HUES64 (cell line): ENCODE results near the gene CDH23.

ENCODE experiments used
- H3K27ac ChIP-seq: 2 replicates; pipeline ENCODE4 v1.7.0; 2013; ENCODE audit warnings: low read depth, low read length, inconsistent platforms
- H3K27me3 ChIP-seq: 2 replicates; pipeline ENCODE4 v1.6.1; 2013; ENCODE audit warnings: mild to moderate bottlenecking, low read length; ENCODE audit not compliant: insufficient read depth
- H3K36me3 ChIP-seq: 2 replicates; pipeline ENCODE4 v1.6.1; 2013; ENCODE audit warnings: mild to moderate bottlenecking, low read length; ENCODE audit not compliant: insufficient read depth
- H3K4me1 ChIP-seq: 2 replicates; pipeline ENCODE4 v1.6.1; 2013; ENCODE audit warnings: mild to moderate bottlenecking, low read length, moderate library complexity; ENCODE audit not compliant: insufficient read depth
- H3K4me3 ChIP-seq: 2 replicates; pipeline ENCODE4 v1.5.1; 2013; ENCODE audit warnings: mild to moderate bottlenecking, low read length, moderate library complexity
- H3K9ac ChIP-seq: 2 replicates; pipeline ENCODE4 v1.6.1; 2013; ENCODE audit warnings: mild to moderate bottlenecking, low read depth, low read length
- H3K9me3 ChIP-seq: 2 replicates; pipeline ENCODE4 v1.6.1; 2013; ENCODE audit warnings: low read depth, low read length; ENCODE audit not compliant: insufficient read depth
- WGBS: fragments of 150-250, 120-280 bp; methylation state at CpG from one replicate; pipeline ENCODE4 v1.1.7; 2013; ENCODE audit warnings: missing lambda C conversion rate; 5-methylcytosine and 5-hydroxymethylcytosine counted together

The CDH23 gene

DNA sequence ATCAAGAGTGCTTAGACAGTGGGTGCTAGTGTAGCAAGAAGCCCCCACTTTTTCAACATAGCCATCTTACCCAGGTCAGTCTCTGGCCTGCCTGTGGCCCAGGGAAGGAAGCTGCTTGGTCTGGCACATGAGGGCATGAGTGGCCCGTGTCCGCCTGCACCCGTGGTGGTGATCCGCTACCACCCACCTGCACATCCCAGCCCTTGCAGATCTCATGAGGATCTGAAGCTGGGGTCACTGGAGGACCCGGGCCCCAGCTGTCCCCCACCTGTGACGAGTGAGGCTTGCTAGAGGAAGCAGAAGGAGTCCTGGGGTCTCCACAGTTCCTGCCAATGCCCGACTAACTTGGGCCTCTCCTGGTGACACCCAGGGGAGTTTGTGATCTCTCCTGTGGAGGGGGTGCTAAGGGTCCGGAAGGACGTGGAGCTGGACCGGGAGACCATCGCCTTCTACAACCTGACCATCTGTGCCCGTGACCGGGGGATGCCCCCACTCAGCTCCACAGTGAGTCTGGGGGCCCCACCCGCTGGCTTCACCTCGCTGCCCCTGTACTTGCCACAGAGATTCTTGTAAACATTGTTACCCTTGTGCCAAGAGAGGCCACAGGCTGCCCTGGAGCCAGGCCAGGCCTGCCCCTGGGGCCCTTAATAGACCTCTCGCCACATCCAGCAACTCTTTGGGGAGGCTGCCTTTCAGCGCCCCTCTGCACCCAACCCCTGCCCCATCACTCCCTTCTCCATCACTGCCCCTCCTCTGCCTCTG, 387.4 kb downstream of the CDH23 start:
- no peaks in the 10 kb centered on the region for H3K36me3 ChIP-seq
- WGBS: 90% methylated on average over 17 of the region's 17 CpGs
- H3K27me3 ChIP-seq: no peaks in the 10 kb centered on the region

DNA sequence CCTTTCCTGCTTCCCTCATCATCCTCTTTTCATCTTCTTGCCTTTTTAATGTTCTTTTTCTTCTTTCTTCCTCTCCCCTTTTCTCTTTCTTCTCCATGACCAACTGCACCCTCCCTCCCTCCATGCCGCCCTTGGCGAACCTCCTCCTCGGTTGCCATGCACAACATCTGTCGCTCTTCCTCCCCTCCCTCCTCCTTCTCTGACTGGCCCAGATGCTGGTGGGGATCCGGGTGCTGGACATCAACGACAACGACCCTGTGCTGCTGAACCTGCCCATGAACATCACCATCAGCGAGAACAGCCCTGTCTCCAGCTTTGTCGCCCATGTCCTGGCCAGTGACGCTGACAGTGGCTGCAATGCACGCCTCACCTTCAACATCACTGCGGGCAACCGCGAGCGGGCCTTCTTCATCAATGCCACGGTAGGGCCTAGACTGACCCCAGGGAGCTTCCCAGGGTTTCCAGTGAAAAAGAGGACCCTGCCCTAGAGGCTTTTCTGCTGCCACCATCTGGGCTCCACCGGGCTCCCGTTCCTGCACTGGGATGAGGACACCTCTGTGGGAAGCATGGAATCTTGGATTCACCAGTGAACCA, 388.1 kb downstream of the CDH23 start:
- Histone ChIP-seq H3K9ac (no peak overlapping the region), H3K4me1 (peaks cover 8% of the 10 kb centered on the region; the same call in 1 of the 2 replicates), H3K27me3 (no peaks in the 10 kb centered on the region), H3K4me3 (no peak overlapping the region), H3K36me3 (no peaks in the 10 kb centered on the region), H3K9me3 (no peaks in the 10 kb centered on the region), H3K27ac (no peak overlapping the region)
- 93% methylated on average over 18 of the region's 18 CpGs for WGBS

More for the DNA sequence above, 387.4 kb downstream of the CDH23 start:
- H3K9ac ChIP-seq: no peak overlapping the region
- no peaks in the 10 kb centered on the region for H3K9me3 ChIP-seq
- peaks cover 8% of the 10 kb centered on the region; the same call in 1 of the 2 replicates for H3K4me1 ChIP-seq
- no peak overlapping the region for H3K27ac ChIP-seq
- H3K4me3 ChIP-seq: no peak overlapping the region

GRCh38 chr10:71788954-71789353, 392.2 kb downstream of the CDH23 start:
- Histone ChIP-seq H3K9ac (no peak overlapping the region), H3K9me3 (no peaks in the 10 kb centered on the region), H3K4me1 (no peaks in the 10 kb centered on the region), H3K27ac (no peak overlapping the region), H3K27me3 (no peaks in the 10 kb centered on the region), H3K4me3 (no peak overlapping the region), H3K36me3 (no peaks in the 10 kb centered on the region)
- 93% methylated on average over 7 of the region's 8 CpGs for WGBS

DNA sequence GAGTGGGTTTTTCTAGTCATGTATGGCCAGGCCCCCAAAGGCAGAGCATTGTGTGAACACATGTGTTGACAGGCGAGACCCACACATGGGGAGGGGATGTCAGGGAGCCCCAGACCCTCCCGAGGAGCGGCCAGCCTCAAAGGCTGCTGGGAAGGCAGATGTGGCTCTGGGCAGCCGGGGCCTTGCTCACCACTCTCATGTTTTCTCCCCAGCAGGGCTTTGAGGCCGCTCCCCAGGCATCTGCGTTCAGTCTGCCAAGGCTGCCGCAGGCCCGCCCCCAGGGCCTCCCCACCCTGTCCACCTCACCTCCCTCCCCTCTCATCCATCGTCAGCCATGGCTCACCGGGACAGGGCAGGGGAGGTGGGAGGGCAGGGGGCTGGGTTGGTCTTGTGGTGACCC, 393.2 kb downstream of the CDH23 start:
- WGBS: 84% methylated on average over 8 of the region's 10 CpGs
- no peak overlapping the region for H3K27ac ChIP-seq
- no peaks in the 10 kb centered on the region for H3K36me3 ChIP-seq
- H3K27me3 ChIP-seq: no peaks in the 10 kb centered on the region
- no peaks in the 10 kb centered on the region for H3K4me1 ChIP-seq
- H3K4me3 ChIP-seq: no peak overlapping the region
- H3K9ac ChIP-seq: no peak overlapping the region
- H3K9me3 ChIP-seq: no peaks in the 10 kb centered on the region

DNA sequence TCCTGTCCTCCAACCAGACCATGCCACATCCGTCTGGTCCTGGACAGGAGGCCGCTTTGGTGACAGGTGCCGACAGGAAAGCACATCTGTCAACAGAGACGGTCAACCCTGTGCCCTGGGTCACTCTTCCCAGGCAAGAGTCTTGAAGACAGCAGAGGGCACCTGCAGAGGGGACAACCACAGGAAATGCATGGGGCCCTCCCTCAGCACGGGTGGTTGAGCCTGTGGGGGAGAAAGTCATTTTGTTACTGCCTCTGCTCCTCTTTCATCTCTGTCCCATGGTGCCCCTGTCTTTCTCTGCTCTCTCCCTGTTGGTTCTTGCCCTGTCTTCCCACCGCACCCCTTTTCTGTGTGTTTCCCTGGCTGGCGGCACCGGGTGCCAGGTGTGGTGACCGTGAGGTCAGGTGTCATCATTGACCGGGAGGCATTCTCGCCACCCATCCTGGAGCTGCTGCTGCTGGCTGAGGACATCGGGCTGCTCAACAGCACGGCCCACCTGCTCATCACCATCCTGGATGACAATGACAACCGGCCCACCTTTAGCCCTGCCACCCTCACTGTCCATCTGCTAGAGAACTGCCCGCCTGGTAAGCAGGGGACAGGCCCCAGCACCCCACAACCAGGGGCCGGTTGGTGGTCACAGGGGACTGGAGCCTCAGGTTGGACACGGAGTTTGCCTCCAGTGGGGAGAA, 394.2 kb downstream of the CDH23 start:
- Histone ChIP-seq H3K4me3 (no peak overlapping the region), H3K9me3 (no peaks in the 10 kb centered on the region), H3K36me3 (no peaks in the 10 kb centered on the region), H3K9ac (no peak overlapping the region), H3K27me3 (no peaks in the 10 kb centered on the region), H3K4me1 (no peaks in the 10 kb centered on the region), H3K27ac (no peak overlapping the region)
- WGBS: 87% methylated on average over 17 of the region's 17 CpGs

DNA sequence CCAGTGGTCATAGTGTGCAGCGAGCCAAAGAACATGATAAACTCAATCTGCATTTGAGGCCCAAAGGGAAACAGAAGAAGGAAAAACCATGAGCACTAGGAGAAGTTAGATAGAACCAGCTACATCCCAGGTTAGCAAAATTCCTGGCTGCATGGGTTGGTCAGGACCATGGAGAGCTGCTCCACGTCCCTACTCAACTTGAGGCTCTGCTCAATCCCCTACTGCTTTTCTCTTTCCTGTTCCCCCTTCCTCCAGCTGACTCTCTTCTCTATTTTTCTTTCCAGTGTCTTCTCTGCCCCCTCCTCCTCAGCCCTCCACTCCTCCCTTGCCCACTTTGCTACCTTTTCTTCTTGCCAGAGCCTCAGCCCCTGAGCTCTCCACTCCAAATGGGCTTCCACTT, 398.5 kb downstream of the CDH23 start:
- Histone ChIP-seq H3K9me3 (no peaks in the 10 kb centered on the region), H3K9ac (no peak overlapping the region), H3K4me1 (no peaks in the 10 kb centered on the region), H3K27me3 (no peaks in the 10 kb centered on the region), H3K4me3 (no peak overlapping the region), H3K27ac (no peak overlapping the region), H3K36me3 (no peaks in the 10 kb centered on the region)
- 16% methylated on average over 2 of the region's 2 CpGs for WGBS

GRCh38 chr10:71796749-71797405, 400.2 kb downstream of the CDH23 start:
- 80% methylated on average over 6 of the region's 7 CpGs for WGBS
- H3K36me3 ChIP-seq: no peaks in the 10 kb centered on the region
- no peaks in the 10 kb centered on the region for H3K4me1 ChIP-seq
- no peak overlapping the region for H3K4me3 ChIP-seq
- H3K9me3 ChIP-seq: no peaks in the 10 kb centered on the region
- no peaks in the 10 kb centered on the region for H3K27me3 ChIP-seq
- H3K9ac ChIP-seq: no peak overlapping the region
- H3K27ac ChIP-seq: no peak overlapping the region

GRCh38 chr10:71797533-71798307, 401.0 kb downstream of the CDH23 start:
- Histone ChIP-seq H3K9ac (no peak overlapping the region), H3K36me3 (no peaks in the 10 kb centered on the region), H3K4me1 (no peaks in the 10 kb centered on the region), H3K27ac (no peak overlapping the region), H3K27me3 (no peaks in the 10 kb centered on the region), H3K4me3 (no peak overlapping the region), H3K9me3 (no peaks in the 10 kb centered on the region)
- 84% methylated on average over 10 of the region's 10 CpGs for WGBS

GRCh38 chr10:71798308-71798624, 401.5 kb downstream of the CDH23 start:
- no peaks in the 10 kb centered on the region for H3K36me3 ChIP-seq
- H3K9ac ChIP-seq: no peak overlapping the region
- H3K27ac ChIP-seq: no peak overlapping the region
- WGBS: 89% methylated on average over 6 of the region's 6 CpGs
- no peaks in the 10 kb centered on the region for H3K27me3 ChIP-seq
- H3K4me3 ChIP-seq: no peak overlapping the region
- H3K9me3 ChIP-seq: no peaks in the 10 kb centered on the region
- no peaks in the 10 kb centered on the region for H3K4me1 ChIP-seq

- no peaks in the 10 kb centered on the region for H3K27me3 ChIP-seq
- WGBS: 80% methylated on average over 10 of the region's 10 CpGs
- H3K36me3 ChIP-seq: no peaks in the 10 kb centered on the region
- no peaks in the 10 kb centered on the region for H3K9me3 ChIP-seq
- no peak overlapping the region for H3K4me3 ChIP-seq
- no peaks in the 10 kb centered on the region for H3K4me1 ChIP-seq
- H3K27ac ChIP-seq: no peak overlapping the region
- no peak overlapping the region for H3K9ac ChIP-seq
These were observed 402.4 kb downstream of the CDH23 start for GRCh38 chr10:71799112-71799511.
